Mesenchymal stem cell (in vitro differentiated cells and primary cell): ENCODE results near the gene TST. TPM values are rescaled to one million over a fixed set of nuclear protein-coding genes. Genes with fewer than 3 reads are reported as not detected.

Experiments
- DNase-seq: peaks from one replicate; pipeline ENCODE4 v3.0.0-alpha.2; 2013
- H2AFZ ChIP-seq: one replicate; pipeline ENCODE4 v1.6.1; 2013; ENCODE audit warnings: low read depth, mild to moderate bottlenecking, control low read depth, inconsistent platforms, low read length, moderate library complexity
- H2AK5ac ChIP-seq: 2 replicates; pipeline ENCODE4 v1.6.1; 2013; ENCODE audit warnings: low read length, moderate library complexity, mild to moderate bottlenecking, inconsistent platforms; ENCODE audit not compliant: severe bottlenecking
- H2BK120ac ChIP-seq: one replicate; pipeline ENCODE4 v1.6.1; 2013; ENCODE audit warnings: low read depth, mild to moderate bottlenecking, inconsistent platforms, low read length, moderate library complexity
- H2BK12ac ChIP-seq, 2 experiments: one replicate each; pipeline ENCODE4 v1.6.1; 2013; ENCODE audit warnings: inconsistent platforms in 2 of 2, low read length in 2 of 2, mild to moderate bottlenecking in 2 of 2, moderate library complexity in 2 of 2, control low read depth in 1 of 2
- H2BK15ac ChIP-seq: one replicate; pipeline ENCODE4 v1.6.1; 2013; ENCODE audit warnings: mild to moderate bottlenecking, low read depth, inconsistent platforms; ENCODE audit not compliant: poor library complexity, severe bottlenecking
- H2BK5ac ChIP-seq: 2 replicates; pipeline ENCODE4 v1.6.1; 2013; ENCODE audit warnings: low read depth, mild to moderate bottlenecking, low read length, control low read depth, inconsistent platforms; ENCODE audit not compliant: poor library complexity, severe bottlenecking
- H3K14ac ChIP-seq, 2 experiments: one replicate each; pipeline ENCODE4 v1.6.1; 2013; ENCODE audit warnings: inconsistent platforms in 2 of 2, low read length in 2 of 2, control low read depth in 1 of 2, mild to moderate bottlenecking in 1 of 2, moderate library complexity in 1 of 2
- H3K18ac ChIP-seq, 2 experiments: one replicate each; pipeline ENCODE4 v1.6.1; 2013; ENCODE audit warnings: inconsistent platforms in 2 of 2, low read length in 2 of 2, control low read depth in 1 of 2, low read depth in 1 of 2, mild to moderate bottlenecking in 1 of 2
- H3K23ac ChIP-seq, 2 experiments: one replicate each; pipeline ENCODE4 v1.6.1; 2013; ENCODE audit warnings: inconsistent platforms in 2 of 2, low read length in 2 of 2, mild to moderate bottlenecking in 2 of 2, moderate library complexity in 2 of 2, control low read depth in 1 of 2
- H3K27ac ChIP-seq: 2 replicates; pipeline ENCODE4 v1.5.1; 2013; ENCODE audit warnings: mild to moderate bottlenecking, moderate library complexity, low read length, control low read depth, inconsistent platforms; ENCODE audit not compliant: poor library complexity, severe bottlenecking
- H3K27me3 ChIP-seq, 2 experiments: 2 replicates each; pipeline versions ENCODE4 v1.6.1 to v1.7.0; 2013; ENCODE audit warnings: low read length in 2 of 2, mild to moderate bottlenecking in 2 of 2, moderate library complexity in 2 of 2, control low read depth in 1 of 2, inconsistent platforms in 1 of 2; ENCODE audit not compliant: control insufficient read depth in 1 of 2, insufficient read depth in 1 of 2
- H3K36me3 ChIP-seq, 2 experiments: 2 replicates each; pipeline versions ENCODE4 v1.6.1 to v1.7.0; 2013; ENCODE audit warnings: low read length in 2 of 2, control low read depth in 1 of 2, inconsistent platforms in 1 of 2, low read depth in 1 of 2, mild to moderate bottlenecking in 1 of 2; ENCODE audit not compliant: insufficient read depth in 2 of 2, control insufficient read depth in 1 of 2
- H3K4ac ChIP-seq, 2 experiments: one replicate each; pipeline ENCODE4 v1.6.1; 2013; ENCODE audit warnings: inconsistent platforms in 2 of 2, low read length in 2 of 2, mild to moderate bottlenecking in 2 of 2, moderate library complexity in 2 of 2, control low read depth in 1 of 2, low read depth in 1 of 2
- H3K4me1 ChIP-seq: 2 replicates; pipeline ENCODE4 v1.6.1; 2013; ENCODE audit warnings: low read depth, low read length, control low read depth; ENCODE audit not compliant: control insufficient read depth, insufficient read depth
- H3K4me2 ChIP-seq: 2 replicates; pipeline ENCODE4 v1.6.1; 2013; ENCODE audit warnings: low read length, mild to moderate bottlenecking, inconsistent platforms; ENCODE audit not compliant: poor library complexity, severe bottlenecking
- H3K4me3 ChIP-seq, 2 experiments: 2 replicates each; pipeline versions ENCODE4 v1.5.1 to v1.7.0; 2013; ENCODE audit warnings: low read length in 2 of 2, mild to moderate bottlenecking in 2 of 2, control low read depth in 1 of 2, low read depth in 1 of 2; ENCODE audit not compliant: insufficient read depth in 1 of 2
- H3K79me1 ChIP-seq: replicated peaks from 2 replicates; pipeline ENCODE4 v1.6.1; 2013; ENCODE audit warnings: mild to moderate bottlenecking, control low read depth, low read length, inconsistent platforms; ENCODE audit not compliant: poor library complexity, severe bottlenecking
- H3K9ac ChIP-seq: 2 replicates; pipeline ENCODE4 v1.7.0; 2013; ENCODE audit warnings: mild to moderate bottlenecking, low read length, moderate library complexity
- H3K9me3 ChIP-seq: 2 replicates; pipeline ENCODE4 v1.7.0; 2013; ENCODE audit warnings: mild to moderate bottlenecking, low read length; ENCODE audit not compliant: control insufficient read depth
- H4K8ac ChIP-seq: one replicate; pipeline ENCODE4 v1.6.1; 2013; ENCODE audit warnings: inconsistent platforms, mild to moderate bottlenecking, low read length, moderate library complexity
- H4K91ac ChIP-seq: one replicate; pipeline ENCODE4 v1.6.1; 2013; ENCODE audit warnings: mild to moderate bottlenecking, low read length, inconsistent platforms
- WGBS: methylation state at CpG from one replicate; pipeline ENCODE4 v1.1.7; 2013; ENCODE audit warnings: mixed read lengths; 5-methylcytosine and 5-hydroxymethylcytosine counted together
- small RNA-seq: library from polyadenylated mRNA; stranded (forward); fragments of <200 nt; extraction: miRNeasy Mini kit (QIAGEN cat#:217004); gene quantifications from one replicate; pipeline ENCODE3, GENCODE V24; 2013; ENCODE audit warnings: low read depth

Gene TST

GRCh38 chr22:36964106-36964505 lies 55.1 kb downstream of the TST start:
- Histone ChIP-seq H3K4ac (no peak overlapping the region), H2BK15ac (no peak overlapping the region), H2BK12ac (no peak overlapping the region), H3K4me3 (no peak overlapping the region), H4K8ac (no peak overlapping the region), H3K79me1 (no peaks in the 10 kb centered on the region), H3K14ac (no peak overlapping the region), H3K18ac (no peak overlapping the region), H3K36me3 (no peaks in the 10 kb centered on the region), H3K27me3 (peaks cover 33 to 42% of the 10 kb centered on the region in 2 experiments), H3K4me2 (no peak overlapping the region), H3K9ac (no peak overlapping the region), H3K27ac (no peak overlapping the region), H2BK5ac (no peak overlapping the region), H3K4me1 (no peaks in the 10 kb centered on the region), H3K9me3 (no peaks in the 10 kb centered on the region), H2AK5ac (no peak overlapping the region), H2BK120ac (no peak overlapping the region), H4K91ac (no peak overlapping the region), H2AFZ (no peak overlapping the region), H3K23ac (no peak overlapping the region)
- DNase-seq: no peak

- no peak overlapping the region for H2AK5ac ChIP-seq
- no peak overlapping the region for H3K18ac ChIP-seq
- H3K23ac ChIP-seq: no peak overlapping the region
- 40% methylated on average over 1 of the region's 2 CpGs for WGBS
- H3K4me3 ChIP-seq: no peak overlapping the region
- H3K27me3 ChIP-seq: peaks cover 33 to 43% of the 10 kb centered on the region in 2 experiments
- H3K79me1 ChIP-seq: no peaks in the 10 kb centered on the region
- H4K91ac ChIP-seq: no peak overlapping the region
- no peaks in the 10 kb centered on the region for H3K4me1 ChIP-seq
- no peak overlapping the region for H2BK12ac ChIP-seq
- no peak overlapping the region for H2BK15ac ChIP-seq
- no peak for DNase-seq
- no peaks in the 10 kb centered on the region for H3K36me3 ChIP-seq
- H3K4me2 ChIP-seq: no peak overlapping the region
- H2AFZ ChIP-seq: no peak overlapping the region
- H3K27ac ChIP-seq: no peak overlapping the region
- no peak overlapping the region for H4K8ac ChIP-seq
- H2BK5ac ChIP-seq: no peak overlapping the region
- H3K9ac ChIP-seq: no peak overlapping the region
- H3K14ac ChIP-seq: no peak overlapping the region
- no peak overlapping the region for H2BK120ac ChIP-seq
- H3K4ac ChIP-seq: no peak overlapping the region
- no peaks in the 10 kb centered on the region for H3K9me3 ChIP-seq
Measured at GRCh38 chr22:36963302-36963701, 55.9 kb downstream of the TST start.

GRCh38 chr22:36961626-36962025 lies 57.6 kb downstream of the TST start:
- H3K79me1 ChIP-seq: no peaks in the 10 kb centered on the region
- no peaks in the 10 kb centered on the region for H3K9me3 ChIP-seq
- no peaks in the 10 kb centered on the region for H3K4me1 ChIP-seq

More at GRCh38 chr22:36961626-36962025, 57.6 kb downstream of the TST start:
- H3K9ac ChIP-seq: no peak overlapping the region
- no peak overlapping the region for H3K14ac ChIP-seq
- no peak for DNase-seq
- H3K27ac ChIP-seq: no peak overlapping the region
- H3K18ac ChIP-seq: no peak overlapping the region
- no peak overlapping the region for H2AFZ ChIP-seq
- no peak overlapping the region for H3K4me2 ChIP-seq
- no peak overlapping the region for H3K23ac ChIP-seq
- H2BK120ac ChIP-seq: no peak overlapping the region
- H2AK5ac ChIP-seq: no peak overlapping the region
- H4K8ac ChIP-seq: no peak overlapping the region
- no peaks in the 10 kb centered on the region for H3K36me3 ChIP-seq
- no peak overlapping the region for H2BK12ac ChIP-seq
- no peak overlapping the region for H3K4me3 ChIP-seq
- H4K91ac ChIP-seq: no peak overlapping the region
- 42% methylated on average over 2 of the region's 3 CpGs for WGBS
- no peak overlapping the region for H3K4ac ChIP-seq
- H2BK15ac ChIP-seq: no peak overlapping the region
- no peak overlapping the region for H2BK5ac ChIP-seq
- H3K27me3 ChIP-seq: peaks cover 33 to 43% of the 10 kb centered on the region in 2 experiments

Small RNA genes lying within 50 kb of the gene (small RNA-seq; reads per million reads assigned to genes)
- gene RF00019: not detected
